ENCODE measurements around the gene PI4K2A.

- TF ChIP-seq POLR2A (IDR thresholded peaks at IDR 0.05; ENCODE audit: low read depth, low read length): no peak
- TF ChIP-seq POLR2AphosphoS5 (IDR thresholded peaks at IDR 0.05; ENCODE audit: low read depth, low read length): no peak
- TF ChIP-seq TAF1 (IDR thresholded peaks at IDR 0.05; ENCODE audit: borderline replicate concordance, low read depth, low read length): no peak
These were observed 11.3 kb downstream of the PI4K2A start for GRCh38 chr10:97651773-97652172.
